ENCODE data around the gene INHBB.

DNA sequence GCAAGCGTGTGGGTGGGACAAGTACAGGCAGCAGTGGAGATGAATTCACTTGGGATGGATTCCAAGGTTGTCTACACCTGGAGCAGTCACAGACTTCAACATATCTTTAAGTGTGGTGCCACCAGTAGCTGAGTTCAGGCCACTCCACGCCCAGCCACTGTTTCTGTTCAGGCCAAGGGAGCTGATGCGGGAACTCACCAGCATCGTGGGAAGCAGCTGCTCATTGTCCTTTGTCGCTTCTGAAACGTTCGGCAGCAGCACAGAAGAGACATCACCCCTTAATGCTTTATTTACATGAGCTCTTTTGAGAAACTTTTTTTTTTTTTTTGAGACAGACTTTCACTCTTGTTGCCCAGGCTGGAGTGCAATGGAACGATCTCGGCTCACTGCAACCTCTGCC lies 19.9 kb upstream of the INHBB start:
- TF ChIP-seq, protein P1, sequence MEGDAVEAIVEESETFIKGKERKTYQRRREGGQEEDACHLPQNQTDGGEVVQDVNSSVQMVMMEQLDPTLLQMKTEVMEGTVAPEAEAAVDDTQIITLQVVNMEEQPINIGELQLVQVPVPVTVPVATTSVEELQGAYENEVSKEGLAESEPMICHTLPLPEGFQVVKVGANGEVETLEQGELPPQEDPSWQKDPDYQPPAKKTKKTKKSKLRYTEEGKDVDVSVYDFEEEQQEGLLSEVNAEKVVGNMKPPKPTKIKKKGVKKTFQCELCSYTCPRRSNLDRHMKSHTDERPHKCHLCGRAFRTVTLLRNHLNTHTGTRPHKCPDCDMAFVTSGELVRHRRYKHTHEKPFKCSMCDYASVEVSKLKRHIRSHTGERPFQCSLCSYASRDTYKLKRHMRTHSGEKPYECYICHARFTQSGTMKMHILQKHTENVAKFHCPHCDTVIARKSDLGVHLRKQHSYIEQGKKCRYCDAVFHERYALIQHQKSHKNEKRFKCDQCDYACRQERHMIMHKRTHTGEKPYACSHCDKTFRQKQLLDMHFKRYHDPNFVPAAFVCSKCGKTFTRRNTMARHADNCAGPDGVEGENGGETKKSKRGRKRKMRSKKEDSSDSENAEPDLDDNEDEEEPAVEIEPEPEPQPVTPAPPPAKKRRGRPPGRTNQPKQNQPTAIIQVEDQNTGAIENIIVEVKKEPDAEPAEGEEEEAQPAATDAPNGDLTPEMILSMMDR (IDR thresholded peaks at IDR 0.05; ENCODE audit: poor library complexity) = no peak
- TF ChIP-seq EZH2 (IDR thresholded peaks at IDR 0.05; ENCODE audit: borderline replicate concordance) (no peak), EZH2phosphoT487 (IDR thresholded peaks at IDR 0.05; ENCODE audit: low read depth, severe bottlenecking, unreplicated experiment) (no peak)

All from hepatocyte (in vitro differentiated cells).